ENCODE data around the gene PLCH2. TPM values are rescaled to one million over a fixed set of nuclear protein-coding genes. Genes with fewer than 3 reads are reported as not detected.

PLCH2 gene
- total and polyA plus RNA-seq, 4 donors = 2.1 to 7.9 (median 3.4) TPM

DNA sequence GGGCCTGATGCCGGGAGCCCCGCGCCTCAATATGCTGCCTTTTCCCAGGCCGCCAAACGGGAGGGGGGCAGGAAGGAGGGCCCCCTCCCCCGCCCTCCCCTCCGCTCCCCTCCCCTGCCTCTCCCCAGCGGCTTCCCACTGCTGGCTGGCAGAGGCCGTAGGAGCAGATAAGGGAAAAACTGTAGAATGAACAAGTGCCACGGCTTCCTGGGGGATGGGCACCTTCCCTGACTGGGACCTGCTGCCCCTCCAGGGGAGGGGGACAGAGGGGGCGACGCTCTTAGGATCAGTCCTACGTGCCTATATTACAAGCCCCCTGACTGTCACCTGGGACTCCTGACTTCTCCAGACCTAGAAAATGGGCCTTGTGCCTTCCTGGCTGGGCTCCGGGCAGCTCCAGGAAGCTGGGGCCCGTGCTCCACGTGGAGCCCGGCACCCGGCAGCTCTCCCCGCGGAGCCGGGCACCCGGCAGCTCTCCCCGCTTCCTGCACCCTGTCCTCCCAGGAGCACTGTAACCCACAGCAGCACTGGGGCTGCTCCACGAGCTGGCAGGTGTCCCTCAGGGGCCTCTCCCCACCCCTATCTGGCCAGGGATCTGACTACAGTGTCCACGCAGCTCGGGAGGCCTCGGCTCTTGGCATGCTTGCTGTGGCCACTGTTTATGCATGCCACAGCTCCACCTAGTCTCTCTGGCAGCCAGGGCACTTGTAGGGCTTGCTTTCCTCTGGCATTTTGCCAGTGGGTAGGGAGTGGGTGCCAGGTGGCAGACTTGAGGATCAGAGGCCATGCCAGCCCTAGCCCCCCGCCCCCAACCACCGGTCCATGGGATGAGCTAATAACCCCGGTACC lies 54.6 kb downstream of the PLCH2 start:
- Histone ChIP-seq H3K27ac (ENCODE audit: low read depth in 1 of 2, low read length in 1 of 2) (no peak overlapping the region), H3K36me3 (ENCODE audit: control insufficient read depth in 4 of 4, insufficient read depth in 4 of 4, low read length in 4 of 4) (peaks cover 0 to 2% (median 0%) of the 10 kb centered on the region in 4 donors), H3K9ac (ENCODE audit: insufficient read depth in 1 of 2, low read length in 2 of 2) (no peak overlapping the region), H3K27me3 (ENCODE audit: control insufficient read depth in 3 of 3, insufficient read depth in 3 of 3, low read length in 2 of 3) (peaks cover 0 to 55% (median 34%) of the 10 kb centered on the region in 3 donors), H3K9me3 (ENCODE audit: control insufficient read depth in 4 of 4, insufficient read depth in 3 of 4, low read length in 3 of 4) (no peaks in the 10 kb centered on the region), H3K4me1 (ENCODE audit: control insufficient read depth in 5 of 5, insufficient read depth in 5 of 5, low read length in 5 of 5) (peaks cover 0 to 22% (median 11%) of the 10 kb centered on the region in 5 donors), H3K4me3 (no peak overlapping the region)
- 12 to 15% methylated on average over 24 to 30 of the region's 30 CpGs for WGBS, 2 donors
- TF ChIP-seq, protein P1, sequence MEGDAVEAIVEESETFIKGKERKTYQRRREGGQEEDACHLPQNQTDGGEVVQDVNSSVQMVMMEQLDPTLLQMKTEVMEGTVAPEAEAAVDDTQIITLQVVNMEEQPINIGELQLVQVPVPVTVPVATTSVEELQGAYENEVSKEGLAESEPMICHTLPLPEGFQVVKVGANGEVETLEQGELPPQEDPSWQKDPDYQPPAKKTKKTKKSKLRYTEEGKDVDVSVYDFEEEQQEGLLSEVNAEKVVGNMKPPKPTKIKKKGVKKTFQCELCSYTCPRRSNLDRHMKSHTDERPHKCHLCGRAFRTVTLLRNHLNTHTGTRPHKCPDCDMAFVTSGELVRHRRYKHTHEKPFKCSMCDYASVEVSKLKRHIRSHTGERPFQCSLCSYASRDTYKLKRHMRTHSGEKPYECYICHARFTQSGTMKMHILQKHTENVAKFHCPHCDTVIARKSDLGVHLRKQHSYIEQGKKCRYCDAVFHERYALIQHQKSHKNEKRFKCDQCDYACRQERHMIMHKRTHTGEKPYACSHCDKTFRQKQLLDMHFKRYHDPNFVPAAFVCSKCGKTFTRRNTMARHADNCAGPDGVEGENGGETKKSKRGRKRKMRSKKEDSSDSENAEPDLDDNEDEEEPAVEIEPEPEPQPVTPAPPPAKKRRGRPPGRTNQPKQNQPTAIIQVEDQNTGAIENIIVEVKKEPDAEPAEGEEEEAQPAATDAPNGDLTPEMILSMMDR (IDR thresholded peaks at IDR 0.05; ENCODE audit: control extremely low read depth, extremely low read depth) = no peak
- ATAC-seq (ENCODE audit: insufficient read depth, low FRiP score) = no peak
- no peak for DNase-seq

DNA sequence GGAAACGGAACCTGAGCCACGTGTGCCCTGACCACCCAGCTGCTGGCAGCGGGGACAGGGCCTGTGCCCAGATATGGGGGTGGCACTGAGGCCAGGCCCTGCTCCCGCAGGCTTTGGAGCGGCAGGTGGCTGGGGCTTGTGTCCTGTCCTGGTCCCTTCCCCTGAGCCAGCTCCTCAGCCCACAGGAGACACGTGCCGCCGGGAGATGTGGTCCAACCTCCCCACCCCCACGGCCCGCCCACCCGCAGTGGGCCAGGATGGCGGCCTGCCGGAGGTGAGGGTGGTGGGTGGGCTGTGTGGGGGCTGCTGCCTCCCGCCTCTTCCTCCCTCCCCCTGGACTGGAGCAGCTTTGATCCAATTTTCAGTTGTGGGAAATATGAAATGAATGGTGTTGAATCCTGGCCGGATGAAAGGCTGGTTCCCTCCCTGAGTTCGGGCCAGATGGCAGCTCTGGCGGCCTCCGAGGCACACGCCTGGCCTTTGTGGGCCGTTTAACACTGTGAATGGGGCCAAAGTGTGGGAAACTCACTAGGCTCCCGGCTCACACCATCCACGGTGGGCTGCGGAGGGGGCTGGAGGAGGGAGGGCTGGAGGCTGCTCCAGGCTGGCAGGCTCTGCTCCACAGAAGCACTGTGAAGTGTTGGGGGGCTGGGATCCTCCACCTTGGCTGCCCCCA lies 56.5 kb downstream of the PLCH2 start:
- H3K27me3 ChIP-seq (ENCODE audit: control insufficient read depth in 3 of 3, insufficient read depth in 3 of 3, low read length in 2 of 3) = peaks cover 0 to 62% (median 34%) of the 10 kb centered on the region in 3 donors
- H3K36me3 ChIP-seq (ENCODE audit: control insufficient read depth in 4 of 4, insufficient read depth in 4 of 4, low read length in 4 of 4) = no peaks in the 10 kb centered on the region
- H3K4me3 ChIP-seq = no peak overlapping the region
- no peak for DNase-seq
- peaks cover 0 to 16% (median 6%) of the 10 kb centered on the region in 5 donors for H3K4me1 ChIP-seq (ENCODE audit: control insufficient read depth in 5 of 5, insufficient read depth in 5 of 5, low read length in 5 of 5)
- H3K27ac ChIP-seq (ENCODE audit: low read depth in 1 of 2, low read length in 1 of 2) = no peak overlapping the region
- H3K9me3 ChIP-seq (ENCODE audit: control insufficient read depth in 4 of 4, insufficient read depth in 3 of 4, low read length in 3 of 4) = no peaks in the 10 kb centered on the region
- TF ChIP-seq, protein P1 (IDR thresholded peaks at IDR 0.05; ENCODE audit: control extremely low read depth, extremely low read depth) = no peak
- no peak for ATAC-seq (ENCODE audit: insufficient read depth, low FRiP score)
- 80 to 87% methylated on average over 16 to 23 of the region's 23 CpGs for WGBS, 2 donors
- no peak overlapping the region for H3K9ac ChIP-seq (ENCODE audit: insufficient read depth in 1 of 2, low read length in 2 of 2)

DNA sequence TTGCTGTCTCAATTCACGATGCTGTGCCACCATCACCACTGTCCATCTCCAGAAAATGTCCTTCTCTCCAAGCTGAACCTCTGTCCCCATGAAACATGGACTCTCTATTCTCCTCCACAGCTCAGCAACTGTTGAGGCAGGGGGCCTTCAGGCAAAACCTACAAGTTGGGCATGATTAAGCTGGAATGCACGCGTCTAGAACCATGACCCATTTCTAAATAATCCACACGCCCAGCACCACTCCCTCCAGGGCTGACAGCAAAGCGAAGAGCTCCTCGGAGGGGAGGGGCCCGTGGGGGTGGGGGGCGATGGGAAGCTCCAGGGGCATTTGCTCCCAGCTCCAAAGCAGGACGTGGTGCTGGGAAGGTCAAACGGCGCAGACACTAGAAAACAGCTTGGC lies 57.3 kb downstream of the PLCH2 start:
- TF ChIP-seq, protein P1 (IDR thresholded peaks at IDR 0.05; ENCODE audit: control extremely low read depth, extremely low read depth) = no peak
- no peaks in the 10 kb centered on the region for H3K36me3 ChIP-seq (ENCODE audit: control insufficient read depth in 4 of 4, insufficient read depth in 4 of 4, low read length in 4 of 4)
- WGBS, 2 donors = 80 to 87% methylated on average over 11 of the region's 11 CpGs
- no peak overlapping the region for H3K4me3 ChIP-seq
- no peak for ATAC-seq (ENCODE audit: insufficient read depth, low FRiP score)
- no peaks in the 10 kb centered on the region for H3K9me3 ChIP-seq (ENCODE audit: control insufficient read depth in 4 of 4, insufficient read depth in 3 of 4, low read length in 3 of 4)
- no peak for DNase-seq
- H3K27me3 ChIP-seq (ENCODE audit: control insufficient read depth in 3 of 3, insufficient read depth in 3 of 3, low read length in 2 of 3) = peaks cover 0 to 59% (median 34%) of the 10 kb centered on the region in 3 donors
- H3K9ac ChIP-seq (ENCODE audit: insufficient read depth in 1 of 2, low read length in 2 of 2) = no peak overlapping the region
- peaks cover 0 to 14% (median 6%) of the 10 kb centered on the region in 5 donors for H3K4me1 ChIP-seq (ENCODE audit: control insufficient read depth in 5 of 5, insufficient read depth in 5 of 5, low read length in 5 of 5)
- H3K27ac ChIP-seq (ENCODE audit: low read depth in 1 of 2, low read length in 1 of 2) = no peak overlapping the region
